Heart right ventricle (tissue), 16 donors: ENCODE results near the gene IVL. TPM values are rescaled to one million over a fixed set of nuclear protein-coding genes. Genes with fewer than 3 reads are reported as not detected.

Experiments
- ATAC-seq, 8 donors: fragments of 200-7000 bp; cut with Tn5 transposase; one replicate each; pipeline ENCODE4 v1.9.1; 2020; ENCODE audit warnings: mild to moderate bottlenecking in 8 of 8, moderate library complexity in 8 of 8, moderate number of reproducible peaks in 1 of 8
- DNase-seq, 2 donors: peaks; one replicate each; pipeline ENCODE4 v3.0.0-alpha.2; 2020
- H3K27ac ChIP-seq, 10 donors: fragments of 200-600 bp; sonication (generic) in 2 of 10; one replicate each; pipeline versions ENCODE4 v1.5.0 to v1.8.0; 2020 to 2022; ENCODE audit warnings: mild to moderate bottlenecking in 3 of 10
- H3K27me3 ChIP-seq, 7 donors: fragments of 200-600 bp; one replicate each; pipeline ENCODE4 v1.8.0; 2021 to 2022; ENCODE audit warnings: mild to moderate bottlenecking in 2 of 7
- H3K36me3 ChIP-seq, 9 donors: fragments of 200-600 bp; sonication (generic) in 1 of 9; one replicate each; pipeline versions ENCODE4 v1.5.0 to v1.8.0; 2020 to 2022; ENCODE audit warnings: mild to moderate bottlenecking in 2 of 9
- H3K4me1 ChIP-seq, 9 donors: fragments of 200-600 bp; sonication (generic) in 1 of 9; one replicate each; pipeline versions ENCODE4 v1.5.0 to v1.8.0; 2020 to 2022; ENCODE audit warnings: mild to moderate bottlenecking in 4 of 9
- H3K4me3 ChIP-seq, 10 donors: fragments of 200-600 bp; sonication (generic) in 2 of 10; one replicate each; pipeline versions ENCODE4 v1.5.0 to v1.8.0; 2020 to 2022; ENCODE audit warnings: mild to moderate bottlenecking in 7 of 10, moderate library complexity in 2 of 10
- H3K9me3 ChIP-seq, 11 donors: fragments of 200-600 bp in 10 of 11; sonication (generic) in 2 of 11; one replicate each; pipeline versions ENCODE4 v1.5.0 to v1.8.0; 2013 to 2022; ENCODE audit warnings: mild to moderate bottlenecking in 2 of 11, control low read depth in 1 of 11, moderate library complexity in 1 of 11
- CTCF ChIP-seq, 9 donors: fragments of 200-600 bp; sonication (generic) in 2 of 9; IDR thresholded peaks; one replicate each; pipeline versions ENCODE4 v1.5.0 to v1.8.0; 2021 to 2022; ENCODE audit warnings: antibody characterized with exemption in 9 of 9, mild to moderate bottlenecking in 5 of 9, moderate library complexity in 1 of 9
- WGBS, 2 donors: extraction: QIAGEN DNeasy Blood & Tissue Kit; methylation state at CpG; one replicate each; pipeline ENCODE4 v1.1.7; 2013; ENCODE audit warnings: inconsistent platforms in 1 of 2; 5-methylcytosine and 5-hydroxymethylcytosine counted together
- intact Hi-C, 10 donors: fragments of 100-400 bp; cut with DNase I; formaldehyde crosslinking; loops; one replicate each; pipeline versions ENCODE4 v1.11.1 to v1.14.2; 2022
- polyA plus RNA-seq, 2 donors: library from polyadenylated mRNA; stranded (reverse); fragments of 200-250 nt; gene quantifications; one replicate each; pipeline ENCODE4 v1.2.3, GENCODE V29; 2013
- total RNA-seq, 10 donors: library from RNA; stranded (reverse); fragmentation: NEBNext Ultra II Directional in 3 of 10; extraction: Animal tissue kit (Norgen Biotek cat#: 25700) in 3 of 10; gene quantifications; one replicate each; pipeline versions ENCODE4 v1.2.1 to v1.2.4, GENCODE V29; 2021 to 2023
- donor health status: Arrhythmogenic right ventricular cardiomyopathy.
- donor health status: ischemic (EF 13 %, LVEDD 7.1; RV severe dilation, severe dysfunction).
- donor health status: healthy with polysubstance abuse.
- donor health status: DM: no; HTN: yes; CAD: no.
- donor health status: DM: no; HTN: no; CAD: no.
- donor health status: ischemic (EF 25% LVEDD 6.9; RV normal size, moderate dysfunction).
- donor health status: ischemic (EF 25% LVEDD 5.7; RV mildly dilated, moderate dysfunction).
- donor health status: healthy.
- donor health status: DM: yes; HTN: yes; CAD: no.
- donor health status: Ischemic cardiomyopathy.
- donor health status: ischemic (EF 35%, LVEDD 5.7; RV mildly dilated, moderate dysfunction).
- donor health status: nonischemic (EF 11% LVEDD 7.7; RV severe dilation, severe dysfunction).
- donor health status: DM: yes; HTN: yes; CAD: no.
- donor health status: PGD.
- donor health status: ischemic (EF 29% LVEDD 5.4; RV normal size, mild dysfunction).
- donor health status: nonischemic (EF 23%, LVEDD 6.1; RV moderate dilation, normal function).

The IVL gene
- total and polyA plus RNA-seq, 12 donors: 0.06 TPM; not detected in 11

GRCh38 chr1:152888126-152888525 lies 20.2 kb upstream of the IVL start:
- no peaks in the 10 kb centered on the region for H3K4me1 ChIP-seq
- intact Hi-C loops: no loop called here
- H3K36me3 ChIP-seq: no peaks in the 10 kb centered on the region
- H3K4me3 ChIP-seq: no peak overlapping the region
- no peaks in the 10 kb centered on the region for H3K9me3 ChIP-seq
- ATAC-seq: no peak
- WGBS, 2 donors: 91 to 95% methylated on average over 1 of the region's 1 CpG
- DNase-seq: no peak
- no peak for TF ChIP-seq CTCF (IDR thresholded peaks at IDR 0.05)
- no peak overlapping the region for H3K27ac ChIP-seq
- no peaks in the 10 kb centered on the region for H3K27me3 ChIP-seq

- H3K4me3 ChIP-seq: no peak overlapping the region
- 81 to 86% methylated on average over 4 of the region's 4 CpGs for WGBS, 2 donors
- no peak for TF ChIP-seq CTCF (IDR thresholded peaks at IDR 0.05)
- no peak overlapping the region for H3K27ac ChIP-seq
- peaks cover 0 to 26% (median 6%) of the 10 kb centered on the region in 7 donors for H3K27me3 ChIP-seq
- no peak for ATAC-seq
- intact Hi-C loops: no loop called here
- DNase-seq: no peak
- H3K4me1 ChIP-seq: no peaks in the 10 kb centered on the region
- H3K36me3 ChIP-seq: no peaks in the 10 kb centered on the region
- no peaks in the 10 kb centered on the region for H3K9me3 ChIP-seq
Measured at GRCh38 chr1:152899027-152899426, 9.3 kb upstream of the IVL start.

GRCh38 chr1:152899883-152900282 lies 8.5 kb upstream of the IVL start:
- Histone ChIP-seq H3K27ac (no peak overlapping the region), H3K4me1 (no peaks in the 10 kb centered on the region), H3K27me3 (peaks cover 0 to 31% (median 7%) of the 10 kb centered on the region in 7 donors), H3K4me3 (no peak overlapping the region), H3K36me3 (no peaks in the 10 kb centered on the region), H3K9me3 (no peaks in the 10 kb centered on the region)
- 52 to 67% methylated on average over 2 of the region's 2 CpGs for WGBS, 2 donors
- DNase-seq: no peak
- no peak for ATAC-seq
- intact Hi-C loops: no loop called here
- TF ChIP-seq CTCF (IDR thresholded peaks at IDR 0.05): no peak

GRCh38 chr1:152901631-152902030 lies 6.7 kb upstream of the IVL start:
- Histone ChIP-seq H3K36me3 (no peaks in the 10 kb centered on the region), H3K9me3 (no peaks in the 10 kb centered on the region), H3K4me3 (no peak overlapping the region), H3K27me3 (peaks cover 0 to 24% (median 4%) of the 10 kb centered on the region in 7 donors), H3K4me1 (no peaks in the 10 kb centered on the region), H3K27ac (no peak overlapping the region)
- no peak for TF ChIP-seq CTCF (IDR thresholded peaks at IDR 0.05)
- ATAC-seq (no peak), DNase-seq (no peak)
- 62 to 71% methylated on average over 5 of the region's 5 CpGs for WGBS, 2 donors
- intact Hi-C loops: no loop called here
